SK-N-MC (cell line): ENCODE results near the gene APOM.

Source experiments
- EZH2 ChIP-seq: fragments of 200-600 bp; sonication (generic); IDR thresholded peaks from one replicate; pipeline ENCODE4 v1.6.1; 2017; ENCODE audit warnings: antibody characterized with exemption
- FOXP2 ChIP-seq: optimal IDR thresholded peaks from 2 replicates; pipeline ENCODE3; 2011; ENCODE audit warnings: mild to moderate bottlenecking, moderate library complexity; ENCODE audit not compliant: insufficient read depth; ENCODE audit errors: extremely low read length, control extremely low read depth
- POLR2AphosphoS5 ChIP-seq: IDR thresholded peaks from 2 replicates; pipeline ENCODE4 v1.6.1; 2012; ENCODE audit warnings: mild to moderate bottlenecking, low read depth, low read length, borderline replicate concordance

- no peak for TF ChIP-seq EZH2
- TF ChIP-seq POLR2AphosphoS5 = no peak
- no peak for TF ChIP-seq FOXP2
These were observed 32.4 kb downstream of the APOM start for GRCh38 chr6:31687860-31688693.
